GM12872 (cell line): ENCODE results near the gene SNAP47.
A peak's percentile ranks its signal among the peaks of the same experiment; 100 is the strongest.

Experiments used
- TF ChIP-seq, protein P1 (sequence below): IDR thresholded peaks from 3 replicates; pipeline ENCODE4 v1.5.1; 2011; ENCODE audit warnings: low read depth, mild to moderate bottlenecking, low read length, moderate library complexity; ENCODE audit not compliant: insufficient read depth

Gene SNAP47

DNA sequence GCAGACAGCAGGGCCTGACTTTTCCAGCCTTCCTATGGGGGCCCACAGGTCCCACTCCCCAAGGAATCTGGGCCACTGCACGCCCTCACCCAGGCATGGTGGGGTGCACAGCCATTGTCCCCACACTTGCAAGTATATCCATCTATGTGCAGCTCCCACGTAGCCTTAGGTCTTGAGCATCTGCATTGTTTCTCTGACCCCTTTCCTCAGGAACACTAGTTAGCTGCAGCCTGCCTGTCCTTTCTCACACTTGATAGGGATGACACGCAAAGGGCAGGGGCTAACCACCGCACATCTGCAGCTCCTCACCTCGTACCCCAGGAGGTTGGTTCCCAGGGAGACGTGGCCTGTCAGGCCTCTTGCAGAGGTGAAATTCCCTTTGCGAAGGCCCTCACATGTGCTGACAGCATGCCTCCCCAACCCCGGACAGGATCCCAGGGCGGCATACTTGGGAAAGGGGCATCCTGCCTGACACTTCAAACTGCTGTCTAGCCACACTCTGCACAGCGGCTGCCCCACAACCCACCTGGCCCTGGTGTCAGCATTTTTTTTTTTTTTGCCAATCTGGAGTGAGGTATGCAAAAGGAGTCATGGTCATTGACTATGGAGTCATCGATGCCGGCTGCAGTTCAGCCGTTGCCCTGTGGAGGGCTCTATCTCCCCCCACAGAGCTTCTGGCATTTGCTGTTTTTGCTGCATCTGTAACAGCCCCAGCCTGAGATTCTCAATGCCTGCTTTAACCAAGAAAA lies 5.2 kb upstream of the SNAP47 start:
- TF ChIP-seq, protein P1, sequence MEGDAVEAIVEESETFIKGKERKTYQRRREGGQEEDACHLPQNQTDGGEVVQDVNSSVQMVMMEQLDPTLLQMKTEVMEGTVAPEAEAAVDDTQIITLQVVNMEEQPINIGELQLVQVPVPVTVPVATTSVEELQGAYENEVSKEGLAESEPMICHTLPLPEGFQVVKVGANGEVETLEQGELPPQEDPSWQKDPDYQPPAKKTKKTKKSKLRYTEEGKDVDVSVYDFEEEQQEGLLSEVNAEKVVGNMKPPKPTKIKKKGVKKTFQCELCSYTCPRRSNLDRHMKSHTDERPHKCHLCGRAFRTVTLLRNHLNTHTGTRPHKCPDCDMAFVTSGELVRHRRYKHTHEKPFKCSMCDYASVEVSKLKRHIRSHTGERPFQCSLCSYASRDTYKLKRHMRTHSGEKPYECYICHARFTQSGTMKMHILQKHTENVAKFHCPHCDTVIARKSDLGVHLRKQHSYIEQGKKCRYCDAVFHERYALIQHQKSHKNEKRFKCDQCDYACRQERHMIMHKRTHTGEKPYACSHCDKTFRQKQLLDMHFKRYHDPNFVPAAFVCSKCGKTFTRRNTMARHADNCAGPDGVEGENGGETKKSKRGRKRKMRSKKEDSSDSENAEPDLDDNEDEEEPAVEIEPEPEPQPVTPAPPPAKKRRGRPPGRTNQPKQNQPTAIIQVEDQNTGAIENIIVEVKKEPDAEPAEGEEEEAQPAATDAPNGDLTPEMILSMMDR = peak; percentile 86

DNA sequence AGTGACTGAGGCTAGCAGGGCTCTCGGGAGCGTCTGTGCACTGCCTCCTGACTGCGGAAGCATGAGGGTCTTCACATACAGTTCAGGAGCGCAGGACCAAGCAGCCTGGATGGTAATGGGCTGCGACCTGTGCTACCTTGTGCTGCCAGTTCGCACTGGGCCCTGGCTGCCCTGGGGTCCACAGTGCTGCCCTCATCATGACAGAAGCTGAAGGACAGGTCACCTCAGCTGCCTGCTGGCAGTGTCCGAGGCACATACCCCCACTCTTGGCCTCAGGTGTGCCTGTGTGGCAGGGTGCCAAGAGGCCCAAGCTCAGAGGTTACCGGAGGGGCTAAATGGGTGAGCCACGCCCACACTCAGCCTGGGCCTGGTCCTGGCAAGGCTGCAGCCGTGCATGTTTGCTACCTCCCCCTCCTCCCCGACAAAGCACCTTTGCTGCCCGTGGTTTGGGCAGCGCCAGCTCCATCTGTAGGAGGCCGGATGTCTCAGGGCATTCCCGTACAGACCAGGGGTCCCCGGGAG lies 4.5 kb upstream of the SNAP47 start:
- TF ChIP-seq, protein P1 = no peak

DNA sequence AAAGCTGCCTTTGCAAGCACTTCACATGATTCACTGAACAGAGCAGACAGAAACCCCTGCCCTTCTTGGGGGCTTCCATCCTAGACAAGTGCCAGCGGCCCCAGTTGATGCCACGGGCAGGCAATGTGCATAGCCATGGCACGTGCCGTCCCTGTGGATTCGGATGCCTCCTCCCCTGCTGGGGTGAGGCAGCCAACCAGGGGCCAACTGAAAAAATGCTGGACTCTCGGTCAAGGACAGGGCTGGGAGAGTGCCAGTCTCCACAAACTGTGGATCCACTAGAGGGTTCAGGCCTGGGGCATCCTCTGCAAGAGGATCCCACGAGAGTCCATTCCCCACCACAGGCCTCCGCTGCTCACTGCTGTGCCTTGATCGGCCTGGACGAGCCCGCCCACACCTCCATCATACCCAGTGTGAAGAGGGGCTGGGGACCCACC lies 4.0 kb upstream of the SNAP47 start:
- TF ChIP-seq, protein P1 = no peak

DNA sequence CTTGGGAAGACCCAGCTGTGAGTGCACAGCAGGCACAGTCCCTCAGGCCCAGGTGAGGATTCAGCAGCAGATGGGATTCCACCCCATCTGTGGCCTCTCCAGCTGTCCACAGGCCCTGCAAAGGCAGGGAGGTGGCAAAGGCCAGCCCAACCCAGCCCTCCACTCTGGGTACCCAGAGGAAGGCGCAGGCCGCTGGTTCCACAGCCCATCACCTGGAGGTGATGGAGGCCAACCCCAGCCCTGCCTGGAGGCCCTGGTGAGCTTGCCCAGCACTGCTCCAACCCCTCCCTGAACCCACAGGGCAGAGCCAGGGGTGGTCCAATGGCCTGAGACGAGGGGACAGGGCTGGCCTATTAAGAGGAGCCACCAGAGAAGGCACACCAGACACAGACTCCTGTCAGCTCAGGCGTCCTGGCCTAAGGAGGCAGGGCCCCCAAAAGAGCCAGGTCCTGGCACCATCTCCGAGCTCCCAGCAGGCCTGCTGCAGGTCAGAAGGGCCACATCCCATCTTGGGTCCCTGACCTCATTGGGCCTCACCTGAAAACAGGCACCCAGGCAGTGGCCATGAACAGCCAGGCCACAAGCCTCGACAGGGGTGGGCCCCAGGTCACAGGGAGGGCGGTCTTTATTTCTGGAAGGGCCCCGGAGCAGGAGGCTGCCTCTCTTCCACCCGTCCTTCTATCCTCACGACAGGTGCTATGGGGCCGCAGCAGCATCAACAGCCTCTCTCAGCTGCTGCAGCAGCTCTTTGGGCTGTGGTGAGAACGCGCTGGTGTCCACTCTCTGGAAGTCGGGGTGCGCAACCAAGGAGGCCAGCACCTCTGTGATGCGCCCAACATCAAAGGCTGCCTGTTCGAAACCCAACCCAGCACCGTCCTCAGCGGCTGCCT lies 3.3 kb upstream of the SNAP47 start:
- TF ChIP-seq, protein P1 = no peak

DNA sequence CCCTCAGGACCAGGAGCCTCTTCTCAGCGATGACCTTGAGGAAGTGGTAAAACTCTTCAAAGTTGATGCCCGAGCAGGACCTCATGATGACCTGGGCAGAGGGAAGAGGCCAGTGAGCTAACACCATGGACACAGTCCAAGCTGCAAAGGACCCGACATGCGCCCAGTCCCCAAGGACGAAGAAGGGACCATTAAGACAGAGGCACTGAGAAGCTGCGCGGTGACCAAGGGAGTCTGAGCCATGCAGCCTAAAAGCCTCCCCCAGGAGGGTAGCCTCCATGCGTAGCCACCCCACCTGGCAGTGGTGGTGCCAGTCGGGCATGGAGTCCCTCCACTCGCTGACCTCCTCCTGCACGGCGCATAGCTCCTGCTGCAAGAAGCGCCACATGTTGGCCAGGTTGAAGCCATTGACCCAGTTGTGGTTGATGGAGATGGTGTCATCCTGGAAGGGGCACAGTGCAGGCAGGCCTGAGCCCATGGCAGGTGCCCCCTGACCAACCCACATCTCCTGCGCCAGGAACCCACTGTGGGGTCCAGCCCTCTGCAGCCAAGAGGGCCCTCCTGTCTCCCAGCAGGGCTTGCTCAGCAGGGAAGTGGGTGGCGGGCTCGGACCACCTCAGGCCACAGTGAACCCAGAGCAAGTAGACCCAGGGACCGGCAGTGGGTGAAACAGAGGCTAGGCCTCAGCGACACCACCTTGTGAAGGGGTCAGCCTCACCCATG lies 2.5 kb upstream of the SNAP47 start:
- TF ChIP-seq, protein P1 = no peak

DNA sequence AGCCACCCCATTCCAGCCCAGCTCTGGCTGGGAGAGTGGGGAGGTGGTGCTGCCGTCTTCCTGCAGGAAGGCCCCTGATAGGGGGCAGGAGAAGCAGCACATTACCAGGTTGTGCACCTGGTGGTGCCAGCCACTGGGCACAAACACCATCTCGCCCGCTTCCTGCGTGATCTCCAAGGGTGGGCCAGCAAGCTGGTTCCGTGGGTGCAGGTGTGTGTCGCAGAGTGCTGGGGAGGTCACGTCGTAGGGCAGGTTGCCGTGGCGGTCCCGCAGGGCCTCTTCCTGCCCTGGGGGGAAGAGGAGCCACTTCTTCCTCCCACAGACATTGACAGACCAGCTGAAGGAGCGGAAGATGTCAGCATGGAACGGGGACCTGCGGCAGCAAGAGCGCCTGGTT lies 1.9 kb upstream of the SNAP47 start:
- TF ChIP-seq, protein P1 = no peak
